GM06990 (cell line): ENCODE measurements around the gene ZNF618.

Experiments used
- DNase-seq: peaks from one replicate; pipeline ENCODE4 v3.0.0-alpha.2; 2011; ENCODE audit not compliant: insufficient read length; ENCODE audit errors: extremely low read depth
- H3K27me3 ChIP-seq: replicated peaks from 2 replicates; pipeline ENCODE4 v1.6.0; 2011; ENCODE audit warnings: low read length; ENCODE audit not compliant: control insufficient read depth, insufficient read depth
- H3K36me3 ChIP-seq: 2 replicates; pipeline ENCODE4 v1.5.1; 2011; ENCODE audit warnings: low read length; ENCODE audit not compliant: control insufficient read depth, insufficient read depth
- H3K4me3 ChIP-seq: replicated peaks from 2 replicates; pipeline ENCODE4 v1.5.1; 2011; ENCODE audit warnings: low read depth, mild to moderate bottlenecking, control low read depth, low read length
- TF ChIP-seq, protein P1 (sequence below): IDR thresholded peaks from 2 replicates; pipeline ENCODE4 v1.5.1; 2011; ENCODE audit warnings: low read length, control low read depth, mild to moderate bottlenecking, inconsistent platforms; ENCODE audit not compliant: insufficient read depth, poor library complexity, severe bottlenecking

Gene ZNF618

DNA sequence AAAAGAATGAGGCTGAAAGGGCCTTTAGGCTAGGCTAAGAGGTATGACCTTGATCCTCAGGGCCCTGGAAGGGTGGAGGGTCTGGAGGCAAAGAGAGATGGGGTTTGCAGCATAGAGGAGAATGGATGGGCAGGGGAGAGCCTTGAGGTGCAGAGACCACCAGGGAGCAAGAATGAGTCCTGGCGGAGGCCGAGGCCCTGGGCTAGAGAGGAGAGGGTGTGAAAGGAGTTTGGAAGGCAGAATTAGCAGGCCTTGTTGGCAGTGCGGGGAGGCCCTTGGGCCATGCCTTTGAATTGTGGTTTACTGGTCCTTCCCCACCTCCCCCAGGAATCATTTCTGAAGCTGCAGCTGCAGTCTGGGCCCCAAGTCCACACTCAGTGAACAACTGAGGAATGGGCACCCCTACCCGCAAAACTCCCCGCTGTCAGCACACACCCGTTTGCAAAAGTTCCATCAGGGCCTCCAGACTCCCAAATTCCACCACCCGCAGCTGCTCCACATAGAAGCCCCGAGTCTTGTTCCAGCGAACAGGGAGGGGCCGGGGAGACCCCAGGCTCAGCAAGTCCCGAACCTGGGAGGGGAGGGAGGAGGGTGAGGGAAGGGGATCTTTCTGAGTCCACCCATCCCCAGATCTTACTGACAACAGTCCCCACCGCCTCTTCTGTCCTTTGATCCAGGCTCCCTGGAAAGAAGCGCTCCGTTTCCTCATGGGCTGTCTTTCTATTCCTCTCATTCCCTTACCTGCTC lies 220.9 kb downstream of the ZNF618 start:
- Histone ChIP-seq H3K36me3 (no peaks in the 10 kb centered on the region), H3K27me3 (no peaks in the 10 kb centered on the region; the same call in 1 of the 2 replicates), H3K4me3 (no peak overlapping the region)
- no peak for DNase-seq
- TF ChIP-seq, protein P1, sequence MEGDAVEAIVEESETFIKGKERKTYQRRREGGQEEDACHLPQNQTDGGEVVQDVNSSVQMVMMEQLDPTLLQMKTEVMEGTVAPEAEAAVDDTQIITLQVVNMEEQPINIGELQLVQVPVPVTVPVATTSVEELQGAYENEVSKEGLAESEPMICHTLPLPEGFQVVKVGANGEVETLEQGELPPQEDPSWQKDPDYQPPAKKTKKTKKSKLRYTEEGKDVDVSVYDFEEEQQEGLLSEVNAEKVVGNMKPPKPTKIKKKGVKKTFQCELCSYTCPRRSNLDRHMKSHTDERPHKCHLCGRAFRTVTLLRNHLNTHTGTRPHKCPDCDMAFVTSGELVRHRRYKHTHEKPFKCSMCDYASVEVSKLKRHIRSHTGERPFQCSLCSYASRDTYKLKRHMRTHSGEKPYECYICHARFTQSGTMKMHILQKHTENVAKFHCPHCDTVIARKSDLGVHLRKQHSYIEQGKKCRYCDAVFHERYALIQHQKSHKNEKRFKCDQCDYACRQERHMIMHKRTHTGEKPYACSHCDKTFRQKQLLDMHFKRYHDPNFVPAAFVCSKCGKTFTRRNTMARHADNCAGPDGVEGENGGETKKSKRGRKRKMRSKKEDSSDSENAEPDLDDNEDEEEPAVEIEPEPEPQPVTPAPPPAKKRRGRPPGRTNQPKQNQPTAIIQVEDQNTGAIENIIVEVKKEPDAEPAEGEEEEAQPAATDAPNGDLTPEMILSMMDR, result no peak

DNA sequence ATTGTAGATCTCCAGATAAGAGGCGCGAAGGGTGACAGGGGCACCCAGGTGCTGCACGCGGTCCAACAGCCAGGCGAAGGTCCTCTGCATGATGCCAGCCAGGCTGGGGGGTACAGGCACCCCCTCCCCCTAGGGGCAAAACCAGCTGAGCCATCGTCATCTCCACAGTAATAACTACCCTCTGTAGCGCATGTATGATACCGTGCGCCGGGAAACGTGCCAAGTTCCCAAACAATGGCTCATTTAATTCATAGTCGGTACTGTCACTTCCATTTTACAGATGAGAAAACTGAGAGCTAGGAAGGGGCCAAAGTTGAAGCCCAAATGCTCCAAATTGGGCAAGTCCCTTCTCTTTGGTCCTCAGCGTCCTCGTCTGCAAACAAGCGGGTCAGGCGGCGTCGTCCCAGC lies 221.5 kb downstream of the ZNF618 start:
- Histone ChIP-seq H3K27me3 (no peaks in the 10 kb centered on the region; the same call in 1 of the 2 replicates), H3K36me3 (no peaks in the 10 kb centered on the region), H3K4me3 (no peak overlapping the region)
- DNase-seq, result no peak
- TF ChIP-seq, protein P1, result no peak

DNA sequence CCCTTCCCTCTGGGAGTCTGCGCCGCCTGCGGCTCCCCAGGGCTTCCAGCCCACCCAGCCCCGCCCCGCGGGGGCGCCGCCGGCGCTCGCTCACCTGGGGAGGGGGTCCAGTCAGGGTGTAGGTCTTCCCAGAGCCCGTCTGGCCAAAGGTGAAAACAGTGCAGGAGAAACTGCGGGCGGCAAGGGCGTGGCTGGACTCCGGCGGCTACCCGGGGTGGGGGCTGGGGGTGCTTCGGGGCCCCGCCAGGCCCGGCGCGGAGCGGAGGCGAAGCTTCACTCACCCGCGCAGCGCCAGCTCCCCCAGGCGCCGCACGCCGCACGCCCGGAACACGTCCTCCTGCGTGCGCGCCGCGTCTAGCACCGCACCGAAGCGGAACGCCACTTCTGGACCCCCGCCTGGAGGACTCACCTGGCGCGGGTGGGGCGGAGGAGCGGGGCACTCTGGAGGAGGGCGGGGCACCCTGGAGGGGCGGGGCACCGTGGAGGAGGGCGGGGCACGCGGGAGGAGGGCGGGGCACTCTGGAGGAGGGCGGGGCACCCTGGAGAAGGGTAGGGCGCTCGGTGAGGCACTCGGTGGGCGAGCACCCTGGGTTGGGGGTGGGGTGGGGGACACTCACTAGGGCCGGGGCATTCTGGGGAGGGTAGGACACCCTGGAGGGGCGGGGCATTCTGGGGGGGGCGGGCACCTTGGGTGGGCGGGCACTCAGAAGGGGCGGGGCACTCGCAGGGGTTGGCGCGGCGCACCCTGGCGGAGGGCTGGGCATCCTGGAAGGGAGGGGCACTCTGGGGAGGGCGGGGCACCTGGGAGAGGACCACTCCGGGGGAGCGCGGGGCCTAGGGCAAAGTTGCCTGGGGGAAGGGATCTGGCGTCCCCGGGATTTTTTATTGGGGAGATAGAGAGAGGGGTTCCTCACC lies 222.2 kb downstream of the ZNF618 start:
- TF ChIP-seq, protein P1, result no peak
- no peaks in the 10 kb centered on the region for H3K36me3 ChIP-seq
- no peak overlapping the region for H3K4me3 ChIP-seq
- H3K27me3 ChIP-seq, result no peaks in the 10 kb centered on the region
- no peak for DNase-seq

DNA sequence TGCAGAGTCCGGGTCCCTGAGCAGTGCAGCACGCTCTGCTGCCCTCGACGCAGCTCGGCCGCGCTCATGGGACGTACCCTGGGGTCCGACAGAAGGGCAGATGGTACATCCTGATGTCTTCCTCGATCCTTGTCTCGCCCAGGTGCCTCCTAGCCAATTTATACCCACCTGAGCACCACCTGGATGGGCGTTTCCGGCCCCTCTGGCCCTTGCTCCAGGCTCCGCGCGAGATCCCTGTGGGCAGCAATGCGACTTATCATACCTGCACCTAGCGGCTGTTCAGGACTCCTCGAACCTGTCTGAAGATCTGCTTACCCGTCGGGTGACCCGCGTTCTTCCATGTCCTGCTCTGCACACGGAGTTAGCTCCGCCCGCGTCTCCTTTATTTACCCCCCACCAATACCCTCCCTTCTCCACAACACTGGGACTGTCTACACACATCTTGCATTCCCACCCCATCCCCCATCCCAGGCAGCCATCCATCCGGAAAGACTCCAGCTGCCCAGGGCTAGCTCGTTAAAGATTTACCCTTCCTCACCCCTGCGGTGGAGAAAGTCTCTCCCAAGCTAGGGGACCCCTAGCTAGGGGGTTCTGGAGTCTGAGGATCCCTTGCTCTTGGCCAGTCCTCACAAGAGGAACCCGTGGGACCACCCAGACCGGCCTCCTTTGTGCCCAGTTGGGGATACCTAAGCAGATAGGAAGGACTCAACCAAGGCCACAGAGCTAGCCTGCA lies 223.0 kb downstream of the ZNF618 start, which contains the start of gene KIF12:
KIF12 (minus strand) TSS at position 357 of the 733 bp plus-strand sequence; CDS start at position 341, 16 bp downstream.
- Histone ChIP-seq H3K27me3 (no peaks in the 10 kb centered on the region), H3K4me3 (no peak within 1 kb of the TSS), H3K36me3 (no peaks in the 10 kb centered on the region)
- DNase-seq, result no peak
- TF ChIP-seq, protein P1, result no peak

DNA sequence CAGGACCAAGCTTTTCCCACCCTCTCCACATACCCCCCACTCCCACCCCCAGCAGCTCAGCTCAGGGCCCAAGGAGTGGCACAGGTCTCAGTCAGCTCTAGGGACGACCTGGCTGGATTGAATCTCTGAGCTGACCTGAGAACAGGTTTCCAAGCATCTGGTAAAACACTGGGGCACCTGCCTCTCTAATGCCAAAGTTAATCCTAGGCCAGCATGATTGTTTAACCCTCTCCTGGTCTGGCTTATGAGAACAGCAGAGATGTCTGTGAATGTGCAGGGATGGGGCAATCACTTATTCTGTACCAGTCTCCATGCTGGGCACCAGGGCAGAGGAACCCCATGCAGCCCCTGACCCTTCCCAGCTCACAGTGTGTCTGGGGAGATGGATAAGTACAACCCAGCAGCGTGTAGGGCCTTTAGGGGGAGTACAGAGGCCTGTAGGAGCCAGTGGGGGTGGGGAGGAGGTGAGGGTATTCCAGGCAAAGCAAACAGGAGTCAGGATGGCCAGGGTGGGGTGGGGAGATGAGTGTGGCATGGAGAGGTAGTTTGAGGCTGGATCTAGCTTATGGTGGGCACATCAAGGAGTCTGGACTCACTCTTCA lies 223.7 kb downstream of the ZNF618 start:
- no peaks in the 10 kb centered on the region for H3K27me3 ChIP-seq
- TF ChIP-seq, protein P1, result no peak
- DNase-seq, result no peak
- H3K4me3 ChIP-seq, result no peak overlapping the region
- no peaks in the 10 kb centered on the region for H3K36me3 ChIP-seq
